ENCODE measurements around the gene WDR4.
"Not testable (repeated sequence)": the region's sequence is repeated elsewhere in the genome, so short reads cannot be mapped to it uniquely, and the experiment has no call there.

Gene WDR4

DNA sequence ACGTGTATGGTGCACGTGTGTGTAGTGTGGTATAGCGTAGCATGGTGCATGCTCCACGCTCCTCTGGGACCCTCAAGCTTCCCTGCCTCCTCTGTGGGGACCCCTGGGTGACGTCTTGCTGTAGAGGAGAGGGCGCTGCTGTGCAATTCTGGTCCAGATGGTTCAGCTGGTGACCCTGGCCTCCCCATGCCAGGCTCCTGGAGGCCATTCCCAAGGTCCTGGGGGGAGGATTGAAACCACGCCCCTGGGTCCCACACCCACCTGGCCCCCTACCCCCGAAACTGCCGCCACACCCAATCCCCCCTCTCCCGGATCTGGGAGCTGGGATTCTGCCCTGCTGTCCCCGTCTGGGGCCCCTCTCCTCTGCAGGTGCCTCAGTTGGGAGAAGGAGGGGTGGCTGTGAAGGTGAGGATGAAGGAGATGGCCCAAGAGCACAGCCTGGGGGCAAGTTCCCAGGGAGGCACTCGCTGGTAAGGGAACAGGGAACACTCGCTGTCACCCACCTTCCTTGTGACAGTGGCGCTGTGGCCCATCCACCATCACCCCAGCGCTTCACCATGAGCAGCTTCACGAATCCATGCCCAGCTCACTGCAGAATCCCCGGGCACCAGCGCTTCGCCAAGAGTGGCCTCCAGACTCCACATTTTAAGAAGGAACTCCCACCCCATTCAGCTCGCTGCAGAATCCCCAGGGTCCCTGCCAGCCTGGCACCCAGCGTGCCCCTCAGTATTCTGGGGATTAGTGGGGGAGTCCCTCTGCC, 38.0 kb downstream of the WDR4 start:
- FAIRE-seq: no peak
- DNase-seq (ENCODE audit: insufficient read length, low spot score): no peak

- no peak for DNase-seq (ENCODE audit: insufficient read length, low spot score)
- FAIRE-seq: no peak
Observed at GRCh38 chr21:42840411-42841155, 38.8 kb downstream of the WDR4 start.

GRCh38 chr21:42839271-42840231, 39.8 kb downstream of the WDR4 start:
- DNase-seq (ENCODE audit: insufficient read length, low spot score): no peak
- FAIRE-seq: no peak

GRCh38 chr21:42838212-42838690, 41.1 kb downstream of the WDR4 start:
- FAIRE-seq; DNase-seq (ENCODE audit: insufficient read length, low spot score): not testable (repeated sequence)

DNA sequence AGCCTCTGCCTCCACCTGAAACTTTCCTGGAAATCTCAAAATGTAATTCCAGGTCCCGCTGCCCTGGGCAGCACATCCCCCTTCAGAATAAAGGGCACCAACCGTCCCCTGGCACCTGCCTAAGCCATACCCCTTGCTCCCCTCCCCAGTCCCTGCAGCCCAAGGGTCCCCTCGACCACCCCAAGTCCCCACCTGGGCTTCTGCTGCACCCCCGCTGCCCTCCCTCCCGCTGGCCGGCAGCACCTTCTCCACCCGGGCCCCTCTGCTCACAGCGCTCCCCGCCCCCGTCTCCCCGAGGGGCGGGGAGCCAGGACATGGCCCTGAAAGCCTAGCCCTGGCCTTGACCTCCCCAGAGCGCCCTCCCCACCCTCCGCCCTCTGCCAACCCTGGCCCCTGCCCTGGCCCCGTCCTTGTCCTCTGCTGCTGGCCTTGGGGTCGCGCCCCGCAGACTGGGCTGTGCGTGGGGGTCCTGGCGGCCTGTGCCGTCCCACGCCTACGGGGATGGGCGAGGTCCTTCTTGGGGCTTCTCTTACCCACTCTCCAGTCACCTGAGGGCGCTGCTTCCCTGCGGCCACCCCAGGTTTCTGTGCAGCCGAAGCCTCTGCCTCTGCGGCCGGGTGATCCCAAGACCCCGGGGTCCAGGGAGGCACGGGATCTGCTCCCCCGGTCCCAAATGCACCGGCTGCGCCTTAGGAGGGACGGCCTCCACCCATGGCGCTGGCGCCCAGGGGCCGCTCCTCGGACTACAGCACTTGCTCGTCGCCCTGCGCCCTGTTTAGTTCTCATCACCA, 41.7 kb downstream of the WDR4 start:
- DNase-seq (ENCODE audit: insufficient read length, low spot score) (no peak), FAIRE-seq (no peak)

DNA sequence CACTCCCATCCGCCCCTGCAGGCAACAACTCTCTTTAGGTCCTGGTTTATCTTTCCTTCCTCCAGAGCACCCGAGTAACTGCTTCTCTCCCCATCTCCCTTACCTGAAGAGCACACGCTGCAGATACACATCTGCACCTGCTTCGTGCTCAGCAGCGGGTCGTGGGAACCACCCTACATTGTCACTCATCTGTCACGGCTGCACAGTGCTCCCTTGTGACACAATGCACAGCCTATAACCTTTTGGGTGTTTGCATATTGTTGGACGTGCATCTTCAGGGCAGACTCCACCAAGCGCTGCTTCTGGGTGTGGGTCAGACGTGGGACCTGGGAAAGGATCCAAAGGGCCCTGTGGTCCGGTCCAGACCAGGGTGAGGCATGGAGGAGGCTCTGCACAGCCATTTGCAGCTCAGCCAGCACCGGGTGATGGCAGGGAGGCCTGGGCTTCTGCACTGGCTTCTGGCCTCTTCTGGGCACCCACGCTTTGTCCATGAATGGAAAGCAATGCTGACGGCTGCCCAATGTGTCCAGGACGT, 42.5 kb downstream of the WDR4 start:
- no peak for DNase-seq (ENCODE audit: insufficient read length, low spot score)

GRCh38 chr21:42836402-42836666, 43.0 kb downstream of the WDR4 start:
- FAIRE-seq (no peak), DNase-seq (ENCODE audit: insufficient read length, low spot score) (no peak)

More for the DNA sequence above, 42.5 kb downstream of the WDR4 start:
- no peak for FAIRE-seq

DNA sequence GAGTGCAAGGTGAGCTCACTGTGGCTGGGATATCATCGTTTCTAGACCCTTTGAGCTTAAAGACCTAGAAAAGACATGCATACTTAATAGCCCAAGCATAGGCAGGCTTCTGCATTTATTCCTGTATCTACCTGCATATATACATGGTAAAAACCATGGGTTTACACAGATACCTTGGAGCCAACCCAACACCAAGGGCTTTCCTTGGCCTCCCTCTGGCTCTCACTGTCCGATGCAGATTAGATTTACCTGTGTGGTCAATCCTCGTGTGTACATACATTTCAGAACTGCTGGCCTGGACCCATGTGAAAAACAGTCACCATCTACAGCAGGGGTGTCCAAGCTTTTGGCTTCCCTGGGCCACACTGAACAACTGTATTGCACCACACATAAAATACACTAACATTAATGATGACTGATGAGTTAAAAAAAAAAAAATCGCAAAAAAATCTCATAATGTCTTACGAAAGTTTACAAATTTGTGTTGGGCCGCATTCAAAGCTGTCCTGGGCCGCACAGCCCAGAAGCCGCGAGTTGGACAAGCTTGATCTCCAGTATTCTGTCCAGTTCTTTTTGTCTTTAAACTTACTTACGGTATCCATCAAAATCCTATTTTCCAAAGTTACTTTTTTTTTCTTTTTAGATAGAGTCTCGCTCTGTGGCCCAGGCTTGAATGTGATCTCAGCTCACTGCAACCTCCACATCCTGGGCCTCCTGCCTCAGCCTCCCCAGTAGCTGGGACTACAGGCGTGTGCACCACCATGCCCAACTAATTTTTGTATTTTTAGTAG, 43.5 kb downstream of the WDR4 start:
- DNase-seq (ENCODE audit: insufficient read length, low spot score) (no peak), FAIRE-seq (no peak)

DNA sequence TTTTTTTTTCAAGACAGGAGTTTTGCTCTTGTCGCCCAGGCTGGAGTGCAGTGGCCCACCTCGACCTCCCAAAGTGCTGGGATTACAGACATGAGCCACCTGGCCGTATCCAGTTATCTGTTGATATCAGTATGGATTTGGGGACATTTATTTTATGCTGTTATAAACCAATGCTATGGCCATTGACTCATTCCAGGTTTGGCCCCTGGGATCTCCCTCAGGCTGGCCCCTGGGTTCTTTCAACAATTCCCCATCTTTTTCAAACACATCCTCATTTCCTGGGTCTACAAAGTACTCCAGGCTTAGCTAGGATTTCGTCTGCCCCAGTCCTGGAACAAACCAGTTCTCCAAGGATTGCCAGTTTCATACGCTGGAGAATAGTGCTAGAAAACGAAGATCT, 44.1 kb downstream of the WDR4 start:
- DNase-seq (ENCODE audit: insufficient read length, low spot score): no peak
- no peak for FAIRE-seq

GRCh38 chr21:42834726-42835191, 44.6 kb downstream of the WDR4 start:
- no peak for DNase-seq (ENCODE audit: insufficient read length, low spot score)

GRCh38 chr21:42833859-42834725, 45.2 kb downstream of the WDR4 start:
- no peak for FAIRE-seq
- DNase-seq (ENCODE audit: insufficient read length, low spot score): no peak

More at GRCh38 chr21:42834726-42835191, 44.6 kb downstream of the WDR4 start:
- no peak for FAIRE-seq

DNA sequence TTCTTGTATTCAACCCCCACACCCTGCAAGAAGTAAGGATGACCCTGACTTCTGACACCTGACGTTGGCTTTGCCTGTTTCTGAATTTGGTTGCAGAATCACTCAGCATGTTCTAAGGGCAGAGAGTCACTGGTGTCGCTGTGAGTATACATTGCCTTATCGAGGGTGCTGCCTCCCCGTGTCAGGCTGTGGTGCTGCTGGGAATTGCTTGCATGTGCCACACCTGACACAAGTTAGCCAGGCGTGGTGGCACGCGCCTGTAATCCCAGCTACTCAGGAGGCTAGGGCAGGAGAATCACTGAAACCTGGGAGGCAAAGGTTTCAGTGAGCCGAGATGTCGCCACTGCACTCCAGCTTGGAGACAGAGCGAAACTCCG, 45.9 kb downstream of the WDR4 start:
- DNase-seq (ENCODE audit: insufficient read length, low spot score): no peak
- FAIRE-seq: peak; percentile 8

DNA sequence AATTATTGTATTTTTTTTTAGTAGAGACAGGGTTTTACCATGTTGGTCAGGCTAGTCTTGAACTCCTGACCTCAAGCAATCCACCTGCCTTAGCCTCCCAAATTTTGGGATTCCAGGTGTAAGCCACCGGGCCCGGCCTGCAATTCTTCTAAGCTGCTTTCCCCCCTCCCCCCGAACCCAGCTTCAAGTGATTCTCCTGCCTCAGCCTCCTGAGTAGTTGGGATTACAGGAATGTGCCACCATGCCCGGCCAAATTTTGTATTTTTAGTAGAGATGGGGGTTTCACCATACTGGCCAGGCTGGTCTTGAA, 47.1 kb downstream of the WDR4 start:
- not testable (repeated sequence) for DNase-seq (ENCODE audit: insufficient read length, low spot score); FAIRE-seq

DNA sequence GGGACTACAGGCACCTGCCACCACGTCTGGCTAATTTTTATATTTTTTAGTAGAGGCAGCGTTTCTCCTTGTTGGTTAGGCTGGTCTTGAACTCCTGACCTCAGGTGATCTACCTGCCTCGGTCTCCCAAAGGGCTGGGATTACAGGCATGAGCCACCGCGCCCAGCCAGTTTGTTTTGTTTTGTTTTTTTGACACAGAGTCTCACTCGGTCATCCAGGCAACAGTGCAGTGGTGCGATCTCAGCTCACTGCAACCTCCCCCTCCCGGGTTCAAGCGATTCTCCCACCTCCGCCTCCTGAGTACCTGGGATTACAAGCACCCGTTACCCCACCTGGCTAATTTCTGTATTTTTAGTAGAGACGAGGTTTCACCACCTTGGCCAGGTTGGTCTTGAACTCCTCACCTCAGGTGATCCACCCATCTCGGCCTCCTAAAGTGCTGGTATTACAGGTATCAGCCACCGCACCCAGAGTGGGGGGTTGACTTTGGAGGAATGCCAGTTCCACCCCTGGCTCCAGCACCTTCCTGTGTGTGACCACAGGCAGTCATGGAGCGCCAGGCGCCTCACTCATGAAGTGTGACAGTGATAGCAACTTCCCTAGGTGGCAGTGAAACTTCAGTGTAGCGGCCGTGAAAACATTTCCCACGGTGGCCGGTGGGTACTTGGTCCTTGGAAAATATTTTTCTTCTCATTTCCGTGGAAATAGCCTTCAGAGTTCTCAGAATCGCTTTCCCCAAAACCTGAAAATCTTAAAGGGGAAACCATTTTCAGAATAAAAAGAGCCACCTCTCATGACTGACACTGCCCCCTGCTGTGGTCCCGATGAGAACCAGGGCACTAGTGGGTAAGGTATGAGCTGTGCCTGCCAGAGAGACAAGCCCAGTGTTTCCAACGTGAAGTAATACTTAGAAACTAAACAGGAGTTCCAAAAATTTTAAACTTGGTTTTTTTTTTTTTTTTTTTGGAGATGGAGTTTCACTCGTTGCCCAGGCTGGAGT, 48.6 kb downstream of the WDR4 start:
- no peak for FAIRE-seq
- DNase-seq (ENCODE audit: insufficient read length, low spot score): no peak

- FAIRE-seq: no peak
- no peak for DNase-seq (ENCODE audit: insufficient read length, low spot score)
Observed at GRCh38 chr21:42829954-42830353, 49.4 kb downstream of the WDR4 start.

DNA sequence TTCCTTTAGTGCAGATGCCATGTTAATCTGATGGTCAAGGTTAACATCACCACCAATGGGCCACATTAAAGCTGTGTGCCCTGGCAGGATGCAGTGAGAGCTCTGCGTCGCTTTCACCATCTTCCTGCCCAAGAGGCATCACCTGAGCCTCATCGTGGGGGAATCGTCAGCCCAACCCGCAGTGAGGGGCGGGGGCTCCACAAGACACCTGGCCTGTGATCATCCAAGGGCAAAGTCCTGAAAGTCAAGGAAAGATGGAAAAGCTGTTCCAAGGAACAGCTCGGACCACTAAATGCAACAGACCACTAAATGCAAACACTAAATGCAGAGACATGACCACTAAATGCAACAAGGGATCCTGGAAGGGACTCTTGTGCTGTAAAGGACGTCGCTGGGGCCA, 49.9 kb downstream of the WDR4 start:
- DNase-seq (ENCODE audit: insufficient read length, low spot score): no peak
- no peak for FAIRE-seq

- FAIRE-seq: no peak
- no peak for DNase-seq (ENCODE audit: insufficient read length, low spot score)
Observed at GRCh38 chr21:42827588-42827987, 51.8 kb downstream of the WDR4 start.
